ENCODE measurements around the gene RBMXL3. TPM values are rescaled to one million over a fixed set of nuclear protein-coding genes. Genes with fewer than 3 reads are reported as not detected.

RBMXL3 gene
- total and polyA plus RNA-seq, 2 of the 13 experiments (the other 11 are each of a cell fraction or from before 2014, with no cell fraction given), result not detected

GRCh38 chrX:115173181-115173580 is 16.0 kb upstream of the RBMXL3 start (continued):
- no peak for TF ChIP-seq ZNF800 (CRISPR knock-in tag; IDR thresholded peaks at IDR 0.05)
- TF ChIP-seq ZNF580 (CRISPR knock-in tag; IDR thresholded peaks at IDR 0.05; ENCODE audit: borderline replicate concordance, low read depth), result no peak
- no peak for TF ChIP-seq TBX2 (CRISPR knock-in tag; IDR thresholded peaks at IDR 0.05; ENCODE audit: borderline replicate concordance)
- no peak for TF ChIP-seq FOXA1 (IDR thresholded peaks at IDR 0.05)
- no peak for TF ChIP-seq FOXA1 (CRISPR knock-in tag; IDR thresholded peaks at IDR 0.05)
- no peak for TF ChIP-seq MLXIP (CRISPR knock-in tag; IDR thresholded peaks at IDR 0.05; ENCODE audit: borderline replicate concordance)
- no peak for TF ChIP-seq NCOA1 (CRISPR knock-in tag; IDR thresholded peaks at IDR 0.05)
- no peak for TF ChIP-seq STAT6 (CRISPR knock-in tag; IDR thresholded peaks at IDR 0.05; ENCODE audit: borderline replicate concordance)
- no peak for TF ChIP-seq ZNF564 (CRISPR knock-in tag; IDR thresholded peaks at IDR 0.05)

Data from HepG2 (cell line).